ENCODE measurements around the gene FOXJ3.

- TF ChIP-seq CTCF (IDR thresholded peaks at IDR 0.05) (no peak), POLR2A (IDR thresholded peaks at IDR 0.05) (no peak)
Observed at GRCh38 chr1:42264511-42265190, 70.4 kb downstream of the FOXJ3 start.

Data from vagina (tissue), 2 donors.